ENCODE results near the gene SEMG1.

- no peak for TF ChIP-seq CTCF (IDR thresholded peaks at IDR 0.05)
- TF ChIP-seq POLR2AphosphoS5 (IDR thresholded peaks at IDR 0.05): no peak
- no peak for TF ChIP-seq POLR2A (IDR thresholded peaks at IDR 0.05)
These were observed 30.1 kb upstream of the SEMG1 start for GRCh38 chr20:45176526-45177267.

All from upper lobe of left lung (tissue), 4 donors.